Fibroblast of lung (primary cell): ENCODE measurements around the gene DPYD. TPM values are rescaled to one million over a fixed set of nuclear protein-coding genes. Genes with fewer than 3 reads are reported as not detected.

Source experiments
- DNase-seq, 2 donors: peaks; one replicate each; pipeline versions ENCODE4 v3.0.0 to v3.0.0-alpha.2; 2010; ENCODE audit warnings: low read depth in 2 of 2
- H2AFZ ChIP-seq: 2 replicates; pipeline ENCODE4 v1.5.1; 2012; ENCODE audit warnings: low read length, control low read depth, inconsistent platforms
- H3K27ac ChIP-seq: 2 replicates; pipeline ENCODE4 v1.5.1; 2011; ENCODE audit warnings: low read length, control low read depth; ENCODE audit not compliant: insufficient read depth
- H3K27me3 ChIP-seq: 2 replicates; pipeline ENCODE4 v1.5.1; 2011; ENCODE audit warnings: mild to moderate bottlenecking, low read length; ENCODE audit not compliant: control insufficient read depth, insufficient read depth
- H3K36me3 ChIP-seq: 2 replicates; pipeline ENCODE4 v1.5.1; 2011; ENCODE audit warnings: low read length; ENCODE audit not compliant: control insufficient read depth, insufficient read depth
- H3K4me1 ChIP-seq: 2 replicates; pipeline ENCODE4 v1.5.1; 2011; ENCODE audit warnings: low read length; ENCODE audit not compliant: control insufficient read depth, insufficient read depth; ENCODE audit errors: extremely low read depth
- H3K4me2 ChIP-seq: 2 replicates; pipeline ENCODE4 v1.5.1; 2011; ENCODE audit warnings: low read length, control low read depth; ENCODE audit not compliant: insufficient read depth; ENCODE audit errors: extremely low read depth
- H3K4me3 ChIP-seq, 4 experiments: fragments of 200-600 bp in 1 of 4; sonication (generic) in 1 of 4; replicated peaks in 1 of 4; 2 replicates each; pipeline ENCODE4 v1.5.1; 2011 to 2016; ENCODE audit warnings: low read length in 4 of 4, low read depth in 3 of 4, mild to moderate bottlenecking in 3 of 4, control low read depth in 2 of 4, inconsistent platforms in 1 of 4, mixed read lengths in 1 of 4; ENCODE audit not compliant: insufficient read depth in 1 of 4; ENCODE audit errors: control extremely low read depth in 1 of 4
- H3K79me2 ChIP-seq: 2 replicates; pipeline ENCODE4 v1.5.1; 2012; ENCODE audit warnings: mild to moderate bottlenecking, low read length, inconsistent platforms; ENCODE audit not compliant: control insufficient read depth, insufficient read depth
- H3K9ac ChIP-seq: 2 replicates; pipeline ENCODE4 v1.5.1; 2011; ENCODE audit warnings: mild to moderate bottlenecking, low read length, control low read depth; ENCODE audit not compliant: insufficient read depth
- H3K9me3 ChIP-seq: 2 replicates; pipeline ENCODE4 v1.5.1; 2012; ENCODE audit warnings: low read depth, low read length; ENCODE audit not compliant: control insufficient read depth, insufficient read depth
- H4K20me1 ChIP-seq: 2 replicates; pipeline ENCODE4 v1.5.1; 2011; ENCODE audit warnings: low read length; ENCODE audit not compliant: control insufficient read depth, insufficient read depth; ENCODE audit errors: extremely low read depth
- EZH2 ChIP-seq: IDR thresholded peaks from 2 replicates; pipeline ENCODE4 v1.5.1; 2012; ENCODE audit warnings: low read length, control low read depth, mild to moderate bottlenecking; ENCODE audit errors: missing control alignments
- polyA plus RNA-seq, 2 donors: library from polyadenylated mRNA; depleted of rRNA in 1 of 2; stranded (reverse) in 1 of 2; unstranded in 1 of 2; fragments of >200 nt; gene quantifications; 2 replicates each; pipeline ENCODE4 v1.2.1, GENCODE V29; 2011 to 2012; ENCODE audit warnings: missing spikeins in 1 of 2
- total RNA-seq: library from RNA; depleted of rRNA; stranded (reverse); fragments of >200 nt; gene quantifications from 2 replicates; pipeline ENCODE4 v1.2.1, GENCODE V29; 2014
- TF ChIP-seq, protein P1 (sequence below), 2 donors: IDR thresholded peaks in 1 of 2; conservative IDR thresholded peaks in 1 of 2; 1 replicate in 1 of 2; 2 replicates in 1 of 2; pipeline ENCODE4 v1.5.1; 2011 to 2012; ENCODE audit warnings: low read length in 2 of 2, control low read depth in 1 of 2, inconsistent platforms in 1 of 2, low read depth in 1 of 2, mild to moderate bottlenecking in 1 of 2

The DPYD gene
- total and polyA plus RNA-seq, 2 donors (not counting 1 experiment from before 2014, with no cell fraction given), result 32.0 to 63.1 TPM

GRCh38 chr1:97660431-97661105 is 260.3 kb downstream of the DPYD start:
- Histone ChIP-seq H2AFZ (no peak overlapping the region), H4K20me1 (no peaks in the 10 kb centered on the region), H3K36me3 (no peaks in the 10 kb centered on the region), H3K4me3 (no peak overlapping the region), H3K4me2 (no peak overlapping the region), H3K27me3 (no peaks in the 10 kb centered on the region), H3K9ac (no peak overlapping the region), H3K4me1 (no peaks in the 10 kb centered on the region), H3K79me2 (no peaks in the 10 kb centered on the region), H3K27ac (no peak overlapping the region), H3K9me3 (no peaks in the 10 kb centered on the region)
- DNase-seq, result no peak
- no peak for TF ChIP-seq EZH2
- TF ChIP-seq, protein P1, sequence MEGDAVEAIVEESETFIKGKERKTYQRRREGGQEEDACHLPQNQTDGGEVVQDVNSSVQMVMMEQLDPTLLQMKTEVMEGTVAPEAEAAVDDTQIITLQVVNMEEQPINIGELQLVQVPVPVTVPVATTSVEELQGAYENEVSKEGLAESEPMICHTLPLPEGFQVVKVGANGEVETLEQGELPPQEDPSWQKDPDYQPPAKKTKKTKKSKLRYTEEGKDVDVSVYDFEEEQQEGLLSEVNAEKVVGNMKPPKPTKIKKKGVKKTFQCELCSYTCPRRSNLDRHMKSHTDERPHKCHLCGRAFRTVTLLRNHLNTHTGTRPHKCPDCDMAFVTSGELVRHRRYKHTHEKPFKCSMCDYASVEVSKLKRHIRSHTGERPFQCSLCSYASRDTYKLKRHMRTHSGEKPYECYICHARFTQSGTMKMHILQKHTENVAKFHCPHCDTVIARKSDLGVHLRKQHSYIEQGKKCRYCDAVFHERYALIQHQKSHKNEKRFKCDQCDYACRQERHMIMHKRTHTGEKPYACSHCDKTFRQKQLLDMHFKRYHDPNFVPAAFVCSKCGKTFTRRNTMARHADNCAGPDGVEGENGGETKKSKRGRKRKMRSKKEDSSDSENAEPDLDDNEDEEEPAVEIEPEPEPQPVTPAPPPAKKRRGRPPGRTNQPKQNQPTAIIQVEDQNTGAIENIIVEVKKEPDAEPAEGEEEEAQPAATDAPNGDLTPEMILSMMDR (conservative IDR thresholded peaks at IDR 0.05 in 1 of 2, IDR thresholded peaks at IDR 0.05 in 1 of 2; ENCODE audit: low read depth in 1 of 2, low read length in 2 of 2), result no peak

- H3K27me3 ChIP-seq, result no peaks in the 10 kb centered on the region
- H3K27ac ChIP-seq, result no peak overlapping the region
- peak in 1 of 2 donors; percentile 88 for DNase-seq
- H4K20me1 ChIP-seq, result no peaks in the 10 kb centered on the region
- TF ChIP-seq, protein P1 (conservative IDR thresholded peaks at IDR 0.05 in 1 of 2, IDR thresholded peaks at IDR 0.05 in 1 of 2; ENCODE audit: low read depth in 1 of 2, low read length in 2 of 2), result no peak
- no peak for TF ChIP-seq EZH2
- H3K79me2 ChIP-seq, result no peaks in the 10 kb centered on the region
- no peak overlapping the region for H2AFZ ChIP-seq
- H3K4me1 ChIP-seq, result no peaks in the 10 kb centered on the region
- no peak overlapping the region for H3K4me2 ChIP-seq
- no peaks in the 10 kb centered on the region for H3K36me3 ChIP-seq
- H3K4me3 ChIP-seq, result no peak overlapping the region
- no peaks in the 10 kb centered on the region for H3K9me3 ChIP-seq
- no peak overlapping the region for H3K9ac ChIP-seq
Measured at GRCh38 chr1:97654876-97655585, 265.8 kb downstream of the DPYD start.

GRCh38 chr1:97651250-97651649 is 269.6 kb downstream of the DPYD start:
- no peak overlapping the region for H2AFZ ChIP-seq
- H3K4me2 ChIP-seq, result no peak overlapping the region
- no peaks in the 10 kb centered on the region for H3K9me3 ChIP-seq
- TF ChIP-seq, protein P1 (conservative IDR thresholded peaks at IDR 0.05 in 1 of 2, IDR thresholded peaks at IDR 0.05 in 1 of 2; ENCODE audit: low read depth in 1 of 2, low read length in 2 of 2), result no peak
- no peak for TF ChIP-seq EZH2
- no peak overlapping the region for H3K9ac ChIP-seq
- no peaks in the 10 kb centered on the region for H4K20me1 ChIP-seq
- no peaks in the 10 kb centered on the region for H3K79me2 ChIP-seq
- H3K4me1 ChIP-seq, result no peaks in the 10 kb centered on the region
- H3K27ac ChIP-seq, result no peak overlapping the region
- no peaks in the 10 kb centered on the region for H3K36me3 ChIP-seq
- H3K27me3 ChIP-seq, result no peaks in the 10 kb centered on the region
- no peak overlapping the region for H3K4me3 ChIP-seq
- DNase-seq, result peak in 1 of 2 donors; percentile 69
